ENCODE results near the gene SLC8A3.

Gene SLC8A3

GRCh38 chr14:70064136-70064865 is 124.5 kb downstream of the SLC8A3 start:
- DNase-seq (ENCODE audit: low spot score), result no peak

DNA sequence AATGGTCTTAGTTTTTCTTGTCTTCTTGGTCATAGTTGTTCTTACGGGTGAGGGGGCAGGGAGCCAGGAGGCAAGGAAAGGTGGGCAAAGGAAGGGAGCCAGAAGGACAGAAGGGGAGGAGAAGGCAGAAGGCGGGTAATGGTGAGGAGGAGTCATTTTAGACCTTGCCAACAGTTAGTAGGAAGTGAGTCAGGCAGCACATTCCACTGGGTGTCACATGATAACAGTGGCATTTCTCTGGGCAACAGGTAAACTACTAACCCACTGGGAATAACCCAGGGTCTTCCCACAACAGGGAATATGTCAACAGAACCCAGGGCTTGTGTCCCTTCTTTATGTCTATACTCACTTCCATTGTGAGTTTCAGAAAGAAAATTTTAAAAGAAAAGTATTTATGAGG is 127.6 kb downstream of the SLC8A3 start:
- no peak for DNase-seq (ENCODE audit: low spot score)

DNA sequence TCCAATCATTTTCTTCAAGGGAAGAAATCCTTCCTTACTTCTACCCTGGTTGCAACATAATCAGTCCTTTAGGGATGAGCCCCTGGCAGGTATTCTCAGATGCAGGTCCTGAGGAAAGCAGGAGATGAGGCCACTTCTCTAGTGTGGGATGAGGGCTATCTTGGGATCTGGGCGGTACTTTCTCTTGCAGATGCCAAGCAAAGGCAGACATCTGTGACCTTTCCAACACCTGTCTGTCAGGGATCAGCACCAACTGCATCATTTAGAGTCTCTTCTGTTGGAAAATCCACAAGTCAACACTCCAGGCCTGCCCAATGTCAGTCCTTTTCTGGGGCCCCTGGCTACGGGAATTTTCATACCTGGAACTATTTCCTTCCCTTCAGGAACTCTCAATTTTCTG is 129.2 kb downstream of the SLC8A3 start:
- DNase-seq (ENCODE audit: low spot score), result no peak

DNA sequence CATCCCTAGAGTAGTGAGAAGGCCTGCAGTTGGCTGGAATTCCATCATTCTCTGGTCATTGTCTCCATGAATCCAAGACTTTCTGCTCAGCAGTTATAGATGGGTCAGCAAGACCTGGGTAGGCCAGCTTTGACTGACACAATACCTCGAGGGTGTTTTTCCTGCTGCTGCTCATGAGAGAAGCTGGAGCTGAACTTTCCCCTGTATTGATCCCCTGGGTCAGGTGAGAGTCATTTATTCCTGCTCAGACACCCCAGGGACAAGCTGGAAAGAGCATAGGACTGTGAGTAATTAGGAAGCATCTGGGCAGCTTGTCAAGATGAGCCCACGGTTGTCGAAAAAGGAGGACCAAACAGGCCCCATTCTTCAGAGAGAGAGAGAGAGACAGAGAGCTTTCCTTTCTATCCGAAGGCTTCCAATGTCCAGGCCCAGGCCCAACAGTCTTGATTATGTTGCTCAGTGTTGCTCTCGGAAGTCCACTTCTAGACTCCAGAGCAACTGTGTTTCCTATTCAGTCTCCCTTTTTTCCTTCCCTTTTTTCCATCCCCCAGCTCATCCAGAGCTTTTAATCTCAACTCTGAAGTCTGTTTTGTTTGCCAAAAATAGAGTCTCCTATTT is 131.1 kb downstream of the SLC8A3 start:
- DNase-seq (ENCODE audit: low spot score), result no peak

- DNase-seq (ENCODE audit: low spot score), result peak; percentile 71
Observed at GRCh38 chr14:70052990-70053389, 135.8 kb downstream of the SLC8A3 start.

DNA sequence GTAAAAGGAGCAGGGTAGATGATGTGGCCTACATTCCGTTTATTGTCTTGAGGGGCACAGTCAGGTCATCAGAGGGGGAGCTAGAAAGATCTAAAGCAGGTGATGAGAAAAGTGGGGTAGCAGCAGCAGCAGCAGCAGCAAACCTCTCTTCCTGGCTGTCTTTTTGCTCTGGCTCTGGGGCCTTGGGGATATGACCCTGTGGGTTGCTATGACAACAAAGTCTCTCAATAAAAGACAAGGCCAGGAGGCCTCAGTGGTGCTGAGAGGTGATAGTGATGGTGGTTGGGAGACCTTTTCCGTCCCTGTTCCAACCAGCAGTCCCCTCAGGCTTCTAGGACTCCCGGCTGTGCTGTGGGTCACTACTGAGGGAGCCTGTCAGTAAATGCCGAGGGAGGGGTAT is 138.6 kb downstream of the SLC8A3 start:
- no peak for DNase-seq (ENCODE audit: low spot score)

GRCh38 chr14:70049605-70050004 is 139.1 kb downstream of the SLC8A3 start:
- no peak for DNase-seq (ENCODE audit: low spot score)

GRCh38 chr14:70048313-70048654 is 140.5 kb downstream of the SLC8A3 start:
- no peak for DNase-seq (ENCODE audit: low spot score)

DNA sequence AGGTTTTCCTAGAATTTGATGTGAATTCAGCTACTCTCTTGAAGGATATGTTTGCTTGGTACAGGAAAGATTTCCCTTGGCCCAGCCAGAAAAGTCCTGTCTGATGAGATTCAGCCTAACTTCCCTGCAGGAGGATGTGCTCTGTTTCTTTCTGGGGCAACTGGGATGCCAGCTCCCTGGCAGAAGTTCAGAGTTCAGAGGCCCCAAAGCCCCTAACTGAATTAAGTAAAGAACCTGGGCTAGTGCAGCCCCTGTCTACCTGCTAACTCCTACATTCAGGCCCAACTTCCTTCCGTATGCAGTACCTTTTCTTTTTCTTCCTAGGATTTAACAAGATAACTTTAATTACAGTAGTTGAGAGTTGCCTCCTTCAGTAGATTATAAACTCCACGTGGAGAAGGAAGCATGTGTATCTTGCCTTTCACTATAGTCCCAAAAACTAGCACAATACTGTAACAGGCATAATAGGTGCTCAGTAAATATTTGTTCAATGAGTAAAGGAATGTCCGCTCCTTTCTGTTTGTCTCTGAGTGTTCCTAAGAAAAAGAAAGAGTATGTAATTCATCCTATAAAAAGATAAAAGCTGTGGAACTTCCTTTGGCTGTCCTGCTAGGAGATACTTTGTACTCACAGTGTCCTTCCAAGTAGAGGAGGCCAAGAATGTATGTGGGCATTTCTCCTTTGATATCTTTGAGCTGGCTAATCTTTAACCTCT is 141.0 kb downstream of the SLC8A3 start:
- DNase-seq (ENCODE audit: low spot score), result no peak

DNA sequence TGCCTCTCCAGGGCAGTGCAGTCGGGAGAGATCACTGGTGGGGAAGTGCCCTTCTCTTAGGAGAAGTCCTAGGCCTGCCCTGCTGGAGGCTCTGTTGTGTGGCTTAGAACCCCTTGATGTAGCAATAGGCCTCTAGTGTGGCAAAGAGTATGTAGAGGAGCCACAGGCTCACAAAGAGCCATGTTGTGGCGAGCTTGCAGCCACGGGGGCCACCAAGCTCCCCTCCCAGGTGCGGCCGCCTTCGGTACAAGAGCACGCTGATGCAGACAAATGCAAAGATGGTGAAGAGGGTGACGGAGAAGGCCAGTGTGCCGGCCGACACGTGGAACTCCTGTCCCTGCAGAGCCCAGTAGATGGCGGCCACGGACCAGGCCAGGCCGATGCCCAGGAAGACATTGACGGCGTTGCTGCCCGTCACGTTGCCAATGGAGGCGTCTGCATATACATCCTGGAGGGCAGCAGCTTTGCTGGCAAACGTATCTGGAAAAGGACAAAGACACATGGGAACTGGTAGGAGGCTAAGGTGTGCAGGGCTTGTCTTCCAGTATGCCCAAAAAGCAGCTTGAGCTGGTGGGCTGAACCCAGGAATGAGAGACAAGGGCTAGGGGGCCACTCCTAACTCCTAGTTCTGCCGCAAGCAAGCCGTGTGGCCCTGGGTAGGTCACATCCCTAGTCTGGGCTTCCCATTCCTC is 142.8 kb downstream of the SLC8A3 start:
- DNase-seq (ENCODE audit: low spot score), result peak; percentile 84

- no peak for DNase-seq (ENCODE audit: low spot score)
Observed at GRCh38 chr14:70045310-70045709, 143.4 kb downstream of the SLC8A3 start.

- no peak for DNase-seq (ENCODE audit: low spot score)
Observed at GRCh38 chr14:70043001-70043400, 145.8 kb downstream of the SLC8A3 start.

- DNase-seq (ENCODE audit: low spot score), result no peak
Observed at GRCh38 chr14:70036665-70037064, 152.1 kb downstream of the SLC8A3 start.

- no peak for DNase-seq (ENCODE audit: low spot score)
Observed at GRCh38 chr14:70034257-70034656, 154.5 kb downstream of the SLC8A3 start.

GRCh38 chr14:70033561-70033960 is 155.2 kb downstream of the SLC8A3 start:
- DNase-seq (ENCODE audit: low spot score), result no peak

DNA sequence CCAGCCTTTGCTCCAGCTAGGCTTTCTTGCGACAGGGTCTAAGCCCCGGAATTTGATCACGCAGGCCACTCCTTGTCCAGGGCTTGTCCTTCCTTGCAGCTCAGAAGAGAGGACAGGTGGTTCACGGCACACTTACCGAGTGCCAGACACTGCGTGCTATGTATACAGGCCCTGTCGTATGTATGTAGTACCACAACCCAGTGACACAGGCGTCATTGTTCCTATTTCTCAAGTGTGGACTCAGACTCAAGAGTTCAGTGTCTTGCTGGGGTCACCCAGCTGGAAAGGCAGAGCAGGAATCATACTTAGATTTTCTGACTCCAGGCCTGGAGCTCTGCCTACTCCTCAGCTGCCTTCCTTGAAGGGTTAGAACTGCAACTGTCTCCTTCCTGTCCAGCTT is 155.6 kb downstream of the SLC8A3 start:
- DNase-seq (ENCODE audit: low spot score), result no peak

DNA sequence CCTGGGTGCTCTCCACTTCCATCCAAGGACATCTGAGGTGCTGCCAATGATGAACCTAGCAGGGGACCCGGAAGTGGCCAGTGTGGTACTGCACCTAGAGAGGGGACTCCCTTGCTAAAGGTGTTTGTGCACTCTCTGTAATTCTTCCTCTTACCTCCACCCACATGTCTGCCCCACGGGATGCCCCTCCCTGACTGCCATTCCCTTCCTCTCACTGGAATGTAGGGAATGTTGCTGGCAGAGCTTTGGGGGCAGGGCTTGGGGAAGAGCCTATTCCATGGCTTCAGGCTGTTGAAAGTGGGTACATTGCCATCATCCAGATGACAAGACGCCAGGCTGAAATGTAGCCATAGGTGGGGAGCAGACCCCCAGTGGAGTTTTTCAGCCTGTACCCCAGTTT is 156.3 kb downstream of the SLC8A3 start:
- DNase-seq (ENCODE audit: low spot score), result no peak

GRCh38 chr14:70032016-70032415 is 156.7 kb downstream of the SLC8A3 start:
- DNase-seq (ENCODE audit: low spot score), result no peak

- DNase-seq (ENCODE audit: low spot score), result no peak
Observed at GRCh38 chr14:70029296-70030132, 159.2 kb downstream of the SLC8A3 start.

- peak; percentile 92 for DNase-seq (ENCODE audit: low spot score)
Observed at GRCh38 chr14:70027785-70028428, 160.8 kb downstream of the SLC8A3 start.

- no peak for DNase-seq (ENCODE audit: low spot score)
Observed at GRCh38 chr14:70023871-70024270, 164.9 kb downstream of the SLC8A3 start.

Data from ecto neural progenitor cell (in vitro differentiated cells).